OCI-LY3 (cell line): ENCODE data around the gene MPZL1.

ENCODE experiments used
- EZH2phosphoT487 ChIP-seq: fragments of 200-600 bp; shearing (Covaris generic); IDR thresholded peaks from 2 replicates; pipeline ENCODE4 v1.6.1; 2018; ENCODE audit warnings: antibody characterized with exemption, mixed run types, low read depth
- TF ChIP-seq, protein P1 (sequence below): fragments of 200-600, 300-600 bp; sonication (generic); IDR thresholded peaks from 2 replicates; pipeline ENCODE4 v1.5.1; 2014; ENCODE audit warnings: antibody characterized with exemption, low read length, low read depth

DNA sequence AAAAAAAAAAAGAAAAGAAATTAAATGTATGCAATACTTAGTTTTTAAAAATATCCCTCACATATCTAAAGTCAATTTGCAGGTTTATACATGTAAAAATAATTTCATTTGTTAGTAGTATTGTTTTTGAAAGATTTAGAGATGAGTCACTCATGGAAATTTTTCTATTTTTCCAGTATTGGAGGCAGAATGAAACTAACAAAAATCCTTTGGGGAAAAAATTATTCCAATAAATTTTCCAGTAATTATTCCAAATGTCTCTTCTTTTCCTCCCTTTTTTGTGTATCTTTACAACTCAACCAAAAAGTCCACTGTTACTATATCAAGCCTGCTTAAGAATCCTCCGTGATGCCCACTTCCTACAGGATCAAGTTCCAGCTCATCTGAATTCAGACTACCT is 29.9 kb downstream of the MPZL1 start:
- TF ChIP-seq, protein P1, sequence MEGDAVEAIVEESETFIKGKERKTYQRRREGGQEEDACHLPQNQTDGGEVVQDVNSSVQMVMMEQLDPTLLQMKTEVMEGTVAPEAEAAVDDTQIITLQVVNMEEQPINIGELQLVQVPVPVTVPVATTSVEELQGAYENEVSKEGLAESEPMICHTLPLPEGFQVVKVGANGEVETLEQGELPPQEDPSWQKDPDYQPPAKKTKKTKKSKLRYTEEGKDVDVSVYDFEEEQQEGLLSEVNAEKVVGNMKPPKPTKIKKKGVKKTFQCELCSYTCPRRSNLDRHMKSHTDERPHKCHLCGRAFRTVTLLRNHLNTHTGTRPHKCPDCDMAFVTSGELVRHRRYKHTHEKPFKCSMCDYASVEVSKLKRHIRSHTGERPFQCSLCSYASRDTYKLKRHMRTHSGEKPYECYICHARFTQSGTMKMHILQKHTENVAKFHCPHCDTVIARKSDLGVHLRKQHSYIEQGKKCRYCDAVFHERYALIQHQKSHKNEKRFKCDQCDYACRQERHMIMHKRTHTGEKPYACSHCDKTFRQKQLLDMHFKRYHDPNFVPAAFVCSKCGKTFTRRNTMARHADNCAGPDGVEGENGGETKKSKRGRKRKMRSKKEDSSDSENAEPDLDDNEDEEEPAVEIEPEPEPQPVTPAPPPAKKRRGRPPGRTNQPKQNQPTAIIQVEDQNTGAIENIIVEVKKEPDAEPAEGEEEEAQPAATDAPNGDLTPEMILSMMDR, result no peak
- TF ChIP-seq EZH2phosphoT487, result no peak
